ENCODE results near the gene MOV10L1. TPM values are rescaled to one million over a fixed set of nuclear protein-coding genes. Genes with fewer than 3 reads are reported as not detected.

Gene MOV10L1
- total RNA-seq, 1 experiment from 2014 or later, result not detected

DNA sequence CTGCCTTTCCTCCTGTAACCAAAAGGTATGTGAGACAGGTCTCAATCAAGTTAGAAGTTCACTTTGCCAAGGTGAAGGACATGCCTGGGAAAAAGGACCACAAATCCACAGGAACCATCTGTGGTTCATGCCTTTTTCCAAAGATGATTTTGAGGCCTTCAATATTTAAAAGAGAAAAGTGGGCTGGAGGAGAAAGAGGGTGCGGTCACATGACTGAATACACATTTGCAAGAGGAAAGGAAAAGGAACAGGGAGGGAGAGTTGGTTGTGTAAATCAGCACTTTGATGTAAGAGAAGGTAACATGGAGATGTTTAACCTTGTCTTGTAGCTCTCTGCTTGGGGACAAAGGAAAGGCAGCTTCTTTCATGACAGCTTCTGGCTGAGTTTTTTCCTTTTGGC, 21.2 kb downstream of the MOV10L1 start:
- Histone ChIP-seq H3K4me1 (ENCODE audit: insufficient read depth, low read length, poor library complexity, severe bottlenecking) (no peaks in the 10 kb centered on the region), H3K27me3 (replicated peaks; ENCODE audit: insufficient read depth, low read depth, low read length, poor library complexity) (no peaks in the 10 kb centered on the region), H3K9me3 (ENCODE audit: low read depth, low read length, poor library complexity, severe bottlenecking) (no peaks in the 10 kb centered on the region), H3K27ac (ENCODE audit: low read depth, low read length, poor library complexity, severe bottlenecking) (no peak overlapping the region), H3K4me3 (ENCODE audit: low read depth, low read length, poor library complexity, severe bottlenecking) (no peak overlapping the region), H3K36me3 (ENCODE audit: insufficient read depth, low read length, poor library complexity, severe bottlenecking) (no peaks in the 10 kb centered on the region)
- ChIA-PET POLR2A (ENCODE audit: low non-redundant PET) (no interaction called here), CTCF (no interaction called here)
- no TSS peak for BruUV-seq (replicated peaks)
- TF ChIP-seq EZH2 (IDR thresholded peaks at IDR 0.05; ENCODE audit: borderline replicate concordance, low read depth, low read length, poor library complexity, severe bottlenecking) (no peak), CTCF (conservative IDR thresholded peaks at IDR 0.05; ENCODE audit: low read depth, low read length) (no peak)
- intact Hi-C loops (cut with micrococcal nuclease; ENCODE audit: unreplicated experiment), result no loop called here
- no peak for DNase-seq (ENCODE audit: low spot score)

GRCh38 chr22:50112151-50113118, 22.6 kb downstream of the MOV10L1 start:
- Histone ChIP-seq H3K4me3 (ENCODE audit: low read depth, low read length, poor library complexity, severe bottlenecking) (no peak overlapping the region), H3K27ac (ENCODE audit: low read depth, low read length, poor library complexity, severe bottlenecking) (no peak overlapping the region), H3K36me3 (ENCODE audit: insufficient read depth, low read length, poor library complexity, severe bottlenecking) (no peaks in the 10 kb centered on the region), H3K27me3 (replicated peaks; ENCODE audit: insufficient read depth, low read depth, low read length, poor library complexity) (no peaks in the 10 kb centered on the region), H3K9me3 (ENCODE audit: low read depth, low read length, poor library complexity, severe bottlenecking) (no peaks in the 10 kb centered on the region), H3K4me1 (ENCODE audit: insufficient read depth, low read length, poor library complexity, severe bottlenecking) (no peaks in the 10 kb centered on the region)
- ChIA-PET POLR2A (ENCODE audit: low non-redundant PET) (no interaction called here), CTCF (no interaction called here)
- no TSS peak for BruUV-seq (replicated peaks)
- no peak for DNase-seq (ENCODE audit: low spot score)
- intact Hi-C loops (cut with micrococcal nuclease; ENCODE audit: unreplicated experiment), result no loop called here
- no peak for TF ChIP-seq CTCF (conservative IDR thresholded peaks at IDR 0.05; ENCODE audit: low read depth, low read length)
- TF ChIP-seq EZH2 (IDR thresholded peaks at IDR 0.05; ENCODE audit: borderline replicate concordance, low read depth, low read length, poor library complexity, severe bottlenecking), result no peak

DNA sequence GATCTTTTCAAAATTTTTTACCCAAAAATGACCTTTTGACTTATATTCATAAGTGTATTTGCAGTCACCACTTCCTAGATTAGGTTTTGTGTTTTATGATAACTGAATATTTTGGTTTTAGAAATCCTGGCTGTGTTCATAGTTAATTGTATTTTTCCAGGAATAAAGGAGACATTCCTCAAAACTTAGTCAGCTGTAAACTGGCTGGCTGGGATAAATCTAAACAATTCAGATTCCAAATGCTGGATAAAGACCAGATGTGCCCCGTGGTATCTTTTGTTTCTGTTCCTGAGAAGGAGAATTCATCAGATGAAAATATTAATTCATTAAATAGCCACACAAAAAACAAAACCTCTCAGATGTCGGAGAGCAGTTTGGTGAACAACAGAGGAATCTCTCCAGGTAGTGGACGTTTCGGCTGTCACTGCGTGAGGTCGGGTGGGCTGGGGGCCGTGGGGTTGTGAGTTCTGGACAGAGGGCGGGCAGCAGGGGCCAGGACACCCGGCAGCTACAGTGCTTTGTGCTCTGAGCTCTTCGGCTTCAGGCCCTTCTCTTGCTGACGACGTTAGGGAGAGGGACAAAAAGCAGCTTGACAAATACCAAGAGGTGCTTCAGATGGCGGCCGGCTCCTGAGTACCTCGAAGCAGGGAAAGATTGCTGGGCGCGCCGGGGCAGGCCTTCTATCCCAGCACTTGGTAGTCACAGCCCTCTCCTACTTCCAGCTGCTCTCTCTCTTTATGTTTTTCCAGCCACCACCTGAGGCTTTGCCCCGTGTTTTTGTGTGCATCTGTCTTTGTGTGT, 24.6 kb downstream of the MOV10L1 start:
- POLR2A ChIA-PET (ENCODE audit: low non-redundant PET), result no interaction called here
- CTCF ChIA-PET, result no interaction called here
- no peak overlapping the region for H3K4me3 ChIP-seq (ENCODE audit: low read depth, low read length, poor library complexity, severe bottlenecking)
- BruUV-seq (replicated peaks), result no TSS peak
- no peak overlapping the region for H3K27ac ChIP-seq (ENCODE audit: low read depth, low read length, poor library complexity, severe bottlenecking)
- no peak for DNase-seq (ENCODE audit: low spot score)
- no peaks in the 10 kb centered on the region for H3K27me3 ChIP-seq (replicated peaks; ENCODE audit: insufficient read depth, low read depth, low read length, poor library complexity)
- H3K4me1 ChIP-seq (ENCODE audit: insufficient read depth, low read length, poor library complexity, severe bottlenecking), result no peaks in the 10 kb centered on the region
- TF ChIP-seq CTCF (conservative IDR thresholded peaks at IDR 0.05; ENCODE audit: low read depth, low read length), result no peak
- intact Hi-C loops (cut with micrococcal nuclease; ENCODE audit: unreplicated experiment), result no loop called here
- no peaks in the 10 kb centered on the region for H3K36me3 ChIP-seq (ENCODE audit: insufficient read depth, low read length, poor library complexity, severe bottlenecking)
- H3K9me3 ChIP-seq (ENCODE audit: low read depth, low read length, poor library complexity, severe bottlenecking), result no peaks in the 10 kb centered on the region
